HG03575 (cell line): Measurements from ENCODE around the gene UBE2L3.

Experiments used
- ATAC-seq: cut with Tn5 transposase; IDR thresholded peaks from one replicate; pipeline ENCODE4 v1.9.1; 2021; ENCODE audit not compliant: unreplicated experiment, insufficient number of reproducible peaks, low FRiP score; ENCODE audit errors: extremely low read depth

The UBE2L3 gene

GRCh38 chr22:21657360-21658032 is 90.0 kb downstream of the UBE2L3 start:
- ATAC-seq = no peak

- no peak for ATAC-seq
Observed at GRCh38 chr22:21659864-21660525, 92.5 kb downstream of the UBE2L3 start.

- no peak for ATAC-seq
Observed at GRCh38 chr22:21660904-21661303, 93.4 kb downstream of the UBE2L3 start.

GRCh38 chr22:21661991-21662390 is 94.5 kb downstream of the UBE2L3 start:
- no peak for ATAC-seq

- no peak for ATAC-seq
Observed at GRCh38 chr22:21663738-21664137, 96.2 kb downstream of the UBE2L3 start.

GRCh38 chr22:21665047-21665851 is 97.7 kb downstream of the UBE2L3 start:
- no peak for ATAC-seq

- ATAC-seq = no peak
Observed at GRCh38 chr22:21666786-21667185, 99.3 kb downstream of the UBE2L3 start.

- no peak for ATAC-seq
Observed at GRCh38 chr22:21669026-21669425, 101.5 kb downstream of the UBE2L3 start.

GRCh38 chr22:21672107-21672629 is 104.7 kb downstream of the UBE2L3 start:
- ATAC-seq = no peak
